HepG2 (cell line): ENCODE results near the gene CHCHD5. TPM values are rescaled to one million over a fixed set of nuclear protein-coding genes. Genes with fewer than 3 reads are reported as not detected.

Source experiments
- GABPB1 ChIP-seq: IDR thresholded peaks from 2 replicates; pipeline ENCODE4 v1.6.1; 2016; ENCODE audit warnings: mild to moderate bottlenecking, missing genetic modification reagents, moderate library complexity, missing compliant biosample characterization
- HMG20B ChIP-seq: conservative IDR thresholded peaks from 2 replicates; pipeline ENCODE4 v1.6.1; 2016; ENCODE audit warnings: missing genetic modification reagents, missing compliant biosample characterization
- IKZF1 ChIP-seq: fragments of 450-650 bp; IDR thresholded peaks from 2 replicates; pipeline ENCODE4 v1.7.1; 2016
- KDM3A ChIP-seq: IDR thresholded peaks from 2 replicates; pipeline ENCODE4 v1.6.1; 2018; ENCODE audit warnings: low read depth, missing compliant biosample characterization
- LRRFIP1 ChIP-seq: sonication (generic); formaldehyde crosslinking; conservative IDR thresholded peaks from 2 replicates; pipeline ENCODE4 v1.4.0; 2020; ENCODE audit warnings: missing genetic modification reagents
- MATR3 ChIP-seq: sonication (generic); formaldehyde crosslinking; IDR thresholded peaks from 2 replicates; pipeline ENCODE4 v1.4.0; 2020; ENCODE audit warnings: missing genetic modification reagents
- MXD4 ChIP-seq: IDR thresholded peaks from 2 replicates; pipeline ENCODE4 v1.6.1; 2016; ENCODE audit warnings: mild to moderate bottlenecking, missing biosample characterization, missing genetic modification reagents
- SMAD9 ChIP-seq: sonication (generic); formaldehyde crosslinking; IDR thresholded peaks from 2 replicates; pipeline ENCODE4 v1.5.1; 2020; ENCODE audit warnings: mild to moderate bottlenecking, missing genetic modification reagents
- SMC3 ChIP-seq: IDR thresholded peaks from 2 replicates; pipeline ENCODE4 v1.6.1; 2011; ENCODE audit warnings: low read length, improper control_type of control experiment
- SOX5 ChIP-seq: IDR thresholded peaks from 2 replicates; pipeline ENCODE4 v1.6.1; 2016; ENCODE audit warnings: borderline replicate concordance
- SOX6 ChIP-seq, 2 experiments: fragments of 450-650 bp in 1 of 2; sonication (generic) in 1 of 2; formaldehyde crosslinking in 1 of 2; IDR thresholded peaks; 2 replicates each; pipeline versions ENCODE4 v1.4.0 to v1.6.1; 2017 to 2020; ENCODE audit warnings: antibody characterized with exemption in 1 of 2, mild to moderate bottlenecking in 1 of 2, missing genetic modification reagents in 1 of 2
- SRSF1 ChIP-seq: fragments of 200-400 bp; formaldehyde crosslinking; optimal IDR thresholded peaks from 2 replicates; pipeline ENCODE3; 2017; ENCODE audit warnings: mild to moderate bottlenecking, low read depth, low read length, moderate library complexity
- ZBTB33 ChIP-seq: sonication (generic); formaldehyde crosslinking; IDR thresholded peaks from 2 replicates; pipeline ENCODE4 v1.4.0; 2020; ENCODE audit warnings: missing genetic modification reagents
- ZMAT3 ChIP-seq: sonication (generic); formaldehyde crosslinking; conservative IDR thresholded peaks from 2 replicates; pipeline ENCODE4 v1.7.0; 2021; ENCODE audit warnings: missing genetic modification reagents
- ZNF280B ChIP-seq: sonication (generic); formaldehyde crosslinking; IDR thresholded peaks from 2 replicates; pipeline ENCODE4 v1.5.0; 2020; ENCODE audit warnings: missing genetic modification reagents, mild to moderate bottlenecking, borderline replicate concordance
- ZNF563 ChIP-seq: sonication (generic); formaldehyde crosslinking; IDR thresholded peaks from 2 replicates; pipeline ENCODE4 v1.8.0; 2022; ENCODE audit warnings: mild to moderate bottlenecking, moderate library complexity, missing genetic modification reagents
- polyA plus RNA-seq, 8 experiments: library from polyadenylated mRNA; depleted of rRNA in 3 of 8; stranded (reverse) in 7 of 8; unstranded in 1 of 8; fragments of >200 nt; fragmentation: Illumina TruSeq in 4 of 8; extraction: Trizol in 4 of 8; gene quantifications; 2 replicates each; pipeline versions ENCODE4 v1.2.1 to v1.2.3, GENCODE V29; 2011 to 2016; ENCODE audit warnings: low read depth in 4 of 8, missing spikeins in 1 of 8, mixed read lengths in 1 of 8; ENCODE audit not compliant: insufficient read depth in 1 of 8
- total RNA-seq, 5 experiments: library from RNA; depleted of rRNA; stranded (reverse); fragments of >200 nt; fragmentation: Illumina TruSeq; extraction: Trizol; gene quantifications; 2 replicates each; pipeline ENCODE4 v1.2.3, GENCODE V29; 2016; ENCODE audit warnings: low read depth in 1 of 5
- TF ChIP-seq, protein P1 (sequence below): sonication (generic); formaldehyde crosslinking; IDR thresholded peaks from 2 replicates; pipeline ENCODE4 v1.5.0; 2020; ENCODE audit warnings: mild to moderate bottlenecking, missing genetic modification reagents
- TF ChIP-seq, protein P2 (sequence below): sonication (generic); formaldehyde crosslinking; IDR thresholded peaks from 2 replicates; pipeline ENCODE4 v1.5.0; 2020; ENCODE audit warnings: missing genetic modification reagents

Gene CHCHD5
- total and polyA plus RNA-seq, 2 of the 13 experiments (the other 11 are each of a cell fraction or from before 2014, with no cell fraction given): 19.0 to 23.9 TPM

- TF ChIP-seq ZNF280B (CRISPR knock-in tag): peak; percentile 69; the same call in 1 of the 2 replicates
- no peak for TF ChIP-seq ZNF563 (CRISPR knock-in tag)
- TF ChIP-seq, protein P1, sequence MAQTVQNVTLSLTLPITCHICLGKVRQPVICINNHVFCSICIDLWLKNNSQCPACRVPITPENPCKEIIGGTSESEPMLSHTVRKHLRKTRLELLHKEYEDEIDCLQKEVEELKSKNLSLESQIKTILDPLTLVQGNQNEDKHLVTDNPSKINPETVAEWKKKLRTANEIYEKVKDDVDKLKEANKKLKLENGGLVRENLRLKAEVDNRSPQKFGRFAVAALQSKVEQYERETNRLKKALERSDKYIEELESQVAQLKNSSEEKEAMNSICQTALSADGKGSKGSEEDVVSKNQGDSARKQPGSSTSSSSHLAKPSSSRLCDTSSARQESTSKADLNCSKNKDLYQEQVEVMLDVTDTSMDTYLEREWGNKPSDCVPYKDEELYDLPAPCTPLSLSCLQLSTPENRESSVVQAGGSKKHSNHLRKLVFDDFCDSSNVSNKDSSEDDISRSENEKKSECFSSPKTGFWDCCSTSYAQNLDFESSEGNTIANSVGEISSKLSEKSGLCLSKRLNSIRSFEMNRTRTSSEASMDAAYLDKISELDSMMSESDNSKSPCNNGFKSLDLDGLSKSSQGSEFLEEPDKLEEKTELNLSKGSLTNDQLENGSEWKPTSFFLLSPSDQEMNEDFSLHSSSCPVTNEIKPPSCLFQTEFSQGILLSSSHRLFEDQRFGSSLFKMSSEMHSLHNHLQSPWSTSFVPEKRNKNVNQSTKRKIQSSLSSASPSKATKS: no peak
- peak; percentile 45; the same call in 1 of the 2 replicates for TF ChIP-seq GABPB1 (CRISPR knock-in tag)
- 0 out of 2 replicates have a peak, but pooled peaks have one; percentile 40 for TF ChIP-seq ZBTB33 (CRISPR knock-in tag)
- TF ChIP-seq SOX5 (CRISPR knock-in tag): 0 out of 2 replicates have a peak, but pooled peaks have one; percentile 18
- TF ChIP-seq ZMAT3 (CRISPR knock-in tag): 0 out of 2 replicates have a peak, but pooled peaks have one; percentile 31
- no peak for TF ChIP-seq LRRFIP1
- no peak for TF ChIP-seq IKZF1
- no peak for TF ChIP-seq HMG20B
- TF ChIP-seq MATR3: no peak
- no peak for TF ChIP-seq SRSF1
- TF ChIP-seq SOX6 (IDR thresholded peaks at IDR 0.05): no peak
- no peak for TF ChIP-seq SOX6 (CRISPR knock-in tag; IDR thresholded peaks at IDR 0.05)
- TF ChIP-seq SMAD9 (CRISPR knock-in tag): no peak
- peak; percentile 75 for TF ChIP-seq KDM3A (CRISPR knock-in tag)
- TF ChIP-seq SMC3: peak; percentile 96
- TF ChIP-seq MXD4 (CRISPR knock-in tag): 0 out of 2 replicates have a peak, but pooled peaks have one; percentile 34
- TF ChIP-seq, protein P2, sequence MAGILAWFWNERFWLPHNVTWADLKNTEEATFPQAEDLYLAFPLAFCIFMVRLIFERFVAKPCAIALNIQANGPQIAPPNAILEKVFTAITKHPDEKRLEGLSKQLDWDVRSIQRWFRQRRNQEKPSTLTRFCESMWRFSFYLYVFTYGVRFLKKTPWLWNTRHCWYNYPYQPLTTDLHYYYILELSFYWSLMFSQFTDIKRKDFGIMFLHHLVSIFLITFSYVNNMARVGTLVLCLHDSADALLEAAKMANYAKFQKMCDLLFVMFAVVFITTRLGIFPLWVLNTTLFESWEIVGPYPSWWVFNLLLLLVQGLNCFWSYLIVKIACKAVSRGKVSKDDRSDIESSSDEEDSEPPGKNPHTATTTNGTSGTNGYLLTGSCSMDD: no peak
These were observed 42.2 kb downstream of the CHCHD5 start (continued) for GRCh38 chr2:112626604-112627059.
